Spleen (tissue), 7 donors: ENCODE measurements around the gene RBM26.

Source experiments
- CTCF ChIP-seq, 11 experiments: fragments of 200-600 bp in 7 of 11; fragments of 450-650 bp in 4 of 11; sonication (generic) in 4 of 11; IDR thresholded peaks in 8 of 11; conservative IDR thresholded peaks in 3 of 11; 1 replicate in 7 of 11; 2 replicates in 4 of 11; pipeline versions ENCODE4 v1.4.0 to v1.8.0; 2016 to 2021; ENCODE audit warnings: antibody characterized with exemption in 11 of 11, inconsistent platforms in 4 of 11, mild to moderate bottlenecking in 1 of 11
- POLR2AphosphoS5 ChIP-seq, 3 donors: sonication (generic); formaldehyde crosslinking; IDR thresholded peaks; one replicate each; pipeline ENCODE4 v1.5.1; 2017; ENCODE audit warnings: antibody characterized with exemption in 3 of 3
- donor health status: DM: no; HTN: no; CAD: no; lungs with moderate emphysema.
- donor health status: DM: no; HTN: no; CAD: no.
- donor health status: DM: no; HTN: no; CAD: no.

DNA sequence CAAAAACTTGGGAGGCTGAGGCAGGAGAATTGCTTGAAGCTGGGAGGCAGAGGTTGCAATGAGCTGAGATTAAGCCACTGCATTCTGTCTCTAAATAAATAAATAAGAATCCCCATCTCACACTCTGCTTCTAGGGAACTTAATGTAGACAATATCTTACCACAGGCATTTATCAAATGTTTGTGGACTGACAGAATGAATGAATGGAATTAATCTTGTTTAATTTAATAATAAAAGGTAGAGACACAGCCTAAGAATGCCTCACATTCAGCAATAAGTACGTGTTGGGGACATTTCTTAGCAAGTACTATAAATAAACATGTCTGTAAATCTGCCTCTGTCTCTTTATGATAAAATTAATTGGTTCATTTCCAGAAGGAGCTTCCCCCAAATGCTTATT lies 36.2 kb upstream of the RBM26 start:
- no peak for TF ChIP-seq CTCF (IDR thresholded peaks at IDR 0.05 in 8 of 11, conservative IDR thresholded peaks at IDR 0.05 in 3 of 11)
- no peak for TF ChIP-seq POLR2AphosphoS5 (IDR thresholded peaks at IDR 0.05)
